Fibroblast of lung (primary cell): ENCODE measurements around the gene TENM3.

Experiments used
- CTCF ChIP-seq, 2 donors: IDR thresholded peaks in 1 of 2; conservative IDR thresholded peaks in 1 of 2; 1 replicate in 1 of 2; 2 replicates in 1 of 2; pipeline ENCODE4 v1.5.1; 2011 to 2012; ENCODE audit warnings: low read length in 2 of 2, control low read depth in 1 of 2, inconsistent platforms in 1 of 2, low read depth in 1 of 2, mild to moderate bottlenecking in 1 of 2
- EZH2 ChIP-seq: IDR thresholded peaks from 2 replicates; pipeline ENCODE4 v1.5.1; 2012; ENCODE audit warnings: low read length, control low read depth, mild to moderate bottlenecking; ENCODE audit errors: missing control alignments

GRCh38 chr4:182600856-182601255 lies 357.7 kb downstream of the TENM3 start:
- TF ChIP-seq EZH2, result no peak
- TF ChIP-seq CTCF (conservative IDR thresholded peaks at IDR 0.05 in 1 of 2, IDR thresholded peaks at IDR 0.05 in 1 of 2; ENCODE audit: low read depth in 1 of 2, low read length in 2 of 2), result no peak
